Gastroesophageal sphincter (tissue), 3 donors: ENCODE results near the gene ALOX12.

Source experiments
- EP300 ChIP-seq: sonication (generic); formaldehyde crosslinking; IDR thresholded peaks from one replicate; pipeline ENCODE4 v1.6.1; 2017; ENCODE audit warnings: antibody characterized with exemption, mild to moderate bottlenecking
- POLR2A ChIP-seq, 2 donors: fragments of 450-650 bp; IDR thresholded peaks; one replicate each; pipeline ENCODE4 v1.6.1; 2017; ENCODE audit warnings: antibody characterized with exemption in 2 of 2, mild to moderate bottlenecking in 2 of 2, moderate library complexity in 1 of 2
- POLR2AphosphoS5 ChIP-seq: sonication (generic); formaldehyde crosslinking; IDR thresholded peaks from one replicate; pipeline ENCODE4 v1.6.1; 2017; ENCODE audit warnings: antibody characterized with exemption
- TF ChIP-seq, protein P1 (sequence below), 4 experiments: fragments of 200-600 bp in 2 of 4; fragments of 450-650 bp in 2 of 4; sonication (generic) in 1 of 4; IDR thresholded peaks; one replicate each; pipeline ENCODE4 v1.5.1; 2017 to 2019; ENCODE audit warnings: antibody characterized with exemption in 4 of 4, mild to moderate bottlenecking in 2 of 4, moderate library complexity in 2 of 4

DNA sequence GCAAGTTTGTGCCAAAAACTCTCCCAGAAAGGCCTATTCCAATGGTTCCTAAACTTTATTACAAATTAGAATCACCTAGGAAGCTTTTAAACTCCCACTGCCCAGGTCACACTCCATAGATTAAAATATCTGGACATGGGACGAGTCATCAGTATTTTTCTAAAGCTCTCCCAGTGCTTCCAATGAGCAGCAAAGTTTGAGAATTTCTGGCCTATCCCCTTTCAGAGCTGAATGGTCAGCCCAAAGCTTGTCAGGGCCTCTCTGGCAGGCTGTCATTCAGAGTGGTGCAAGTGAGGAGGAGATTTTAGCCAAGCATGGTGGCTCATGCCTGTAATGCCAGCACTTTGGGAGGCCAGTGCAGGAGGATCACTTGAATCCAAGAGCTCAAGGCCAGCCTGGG is 29.4 kb downstream of the ALOX12 start:
- TF ChIP-seq, protein P1, sequence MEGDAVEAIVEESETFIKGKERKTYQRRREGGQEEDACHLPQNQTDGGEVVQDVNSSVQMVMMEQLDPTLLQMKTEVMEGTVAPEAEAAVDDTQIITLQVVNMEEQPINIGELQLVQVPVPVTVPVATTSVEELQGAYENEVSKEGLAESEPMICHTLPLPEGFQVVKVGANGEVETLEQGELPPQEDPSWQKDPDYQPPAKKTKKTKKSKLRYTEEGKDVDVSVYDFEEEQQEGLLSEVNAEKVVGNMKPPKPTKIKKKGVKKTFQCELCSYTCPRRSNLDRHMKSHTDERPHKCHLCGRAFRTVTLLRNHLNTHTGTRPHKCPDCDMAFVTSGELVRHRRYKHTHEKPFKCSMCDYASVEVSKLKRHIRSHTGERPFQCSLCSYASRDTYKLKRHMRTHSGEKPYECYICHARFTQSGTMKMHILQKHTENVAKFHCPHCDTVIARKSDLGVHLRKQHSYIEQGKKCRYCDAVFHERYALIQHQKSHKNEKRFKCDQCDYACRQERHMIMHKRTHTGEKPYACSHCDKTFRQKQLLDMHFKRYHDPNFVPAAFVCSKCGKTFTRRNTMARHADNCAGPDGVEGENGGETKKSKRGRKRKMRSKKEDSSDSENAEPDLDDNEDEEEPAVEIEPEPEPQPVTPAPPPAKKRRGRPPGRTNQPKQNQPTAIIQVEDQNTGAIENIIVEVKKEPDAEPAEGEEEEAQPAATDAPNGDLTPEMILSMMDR (IDR thresholded peaks at IDR 0.05) = no peak
- TF ChIP-seq POLR2AphosphoS5 (no peak), POLR2A (IDR thresholded peaks at IDR 0.05) (no peak), EP300 (no peak)
